T-cell (primary cell): Measurements from ENCODE around the gene SORCS3. TPM values are rescaled to one million over a fixed set of nuclear protein-coding genes. Genes with fewer than 3 reads are reported as not detected.

Experiments used
- ATAC-seq, 4 experiments: fragments of 200-7000 bp in 3 of 4; fragments of 150-1000 bp in 1 of 4; cut with Tn5 transposase; replicated peaks in 1 of 4; 1 replicate in 3 of 4; 2 replicates in 1 of 4; pipeline ENCODE4 v1.10.0; 2021; ENCODE audit warnings: moderate library complexity in 3 of 4, mild to moderate bottlenecking in 2 of 4, moderate number of reproducible peaks in 1 of 4
- CTCF ChIA-PET, 2 donors: fragments of 300-600 bp; sonication (Branson Sonifier 250); formaldehyde crosslinking; loops; one replicate each; lab custom pipeline; 2022; ENCODE audit warnings: antibody characterized with exemption in 2 of 2; lab: Charles Lee
- POLR2A ChIA-PET, 2 donors: fragments of 300-600 bp; sonication (Branson Sonifier 250); formaldehyde crosslinking; loops; one replicate each; lab custom pipeline; 2022; ENCODE audit warnings: antibody characterized with exemption in 2 of 2; lab: Charles Lee
- DNase-seq, 35 experiments: peaks; one replicate each; pipeline versions ENCODE4 v3.0.0 to v3.0.0-alpha.2; 2013 to 2023
- H3K27ac ChIP-seq: one replicate; pipeline ENCODE4 v1.5.1; 2013; ENCODE audit warnings: low read length
- H3K27me3 ChIP-seq, 2 experiments: replicated peaks in 1 of 2; 1 replicate in 1 of 2; 2 replicates in 1 of 2; pipeline versions ENCODE4 v1.6.1 to v1.7.0; 2013; ENCODE audit warnings: low read length in 1 of 2, mixed read lengths in 1 of 2; ENCODE audit not compliant: control insufficient read depth in 2 of 2, insufficient read depth in 2 of 2; ENCODE audit errors: extremely low read depth in 1 of 2
- H3K36me3 ChIP-seq, 2 donors: 1 replicate in 1 of 2; 2 replicates in 1 of 2; pipeline versions ENCODE4 v1.6.1 to v1.7.0; 2013; ENCODE audit warnings: low read length in 1 of 2; ENCODE audit not compliant: control insufficient read depth in 2 of 2, insufficient read depth in 1 of 2; ENCODE audit errors: extremely low read depth in 1 of 2
- H3K4me1 ChIP-seq, 2 experiments: 1 replicate in 1 of 2; 2 replicates in 1 of 2; pipeline versions ENCODE4 v1.6.1 to v1.7.0; 2013; ENCODE audit warnings: low read length in 2 of 2, mixed read lengths in 1 of 2; ENCODE audit not compliant: insufficient read depth in 2 of 2, control insufficient read depth in 1 of 2; ENCODE audit errors: extremely low read depth in 1 of 2
- H3K4me3 ChIP-seq, 2 donors: 1 replicate in 1 of 2; 2 replicates in 1 of 2; pipeline versions ENCODE4 v1.5.1 to v1.7.0; 2013; ENCODE audit warnings: mild to moderate bottlenecking in 2 of 2, low read length in 1 of 2, moderate library complexity in 1 of 2; ENCODE audit not compliant: control insufficient read depth in 1 of 2; ENCODE audit errors: extremely low read depth in 1 of 2
- H3K9me3 ChIP-seq: 2 replicates; pipeline ENCODE4 v1.7.0; 2013
- H3K27ac Mint-ChIP-seq, 2 donors: one replicate each; pipeline ENCODE4 v1.8.0; 2020 to 2021; ENCODE audit warnings: mild to moderate bottlenecking in 2 of 2, mixed read lengths in 2 of 2
- H3K27me3 Mint-ChIP-seq, 2 donors: one replicate each; pipeline ENCODE4 v1.8.0; 2021 to 2022; ENCODE audit warnings: mixed read lengths in 2 of 2
- H3K36me3 Mint-ChIP-seq: one replicate; pipeline ENCODE4 v1.8.0; 2021; ENCODE audit warnings: mixed read lengths
- H3K4me1 Mint-ChIP-seq, 3 donors: one replicate each; pipeline ENCODE4 v1.8.0; 2020 to 2022; ENCODE audit warnings: mixed read lengths in 3 of 3, mild to moderate bottlenecking in 1 of 3
- H3K4me3 Mint-ChIP-seq, 3 donors: one replicate each; pipeline ENCODE4 v1.8.0; 2020 to 2022; ENCODE audit warnings: mild to moderate bottlenecking in 3 of 3, mixed read lengths in 3 of 3, moderate library complexity in 3 of 3
- H3K9me3 Mint-ChIP-seq, 3 donors: one replicate each; pipeline ENCODE4 v1.8.0; 2020 to 2022; ENCODE audit warnings: mixed read lengths in 3 of 3
- WGBS: methylation state at CpG from one replicate; pipeline ENCODE4 v1.1.5; 2013; ENCODE audit warnings: missing lambda C conversion rate; ENCODE audit not compliant: insufficient coverage; 5-methylcytosine and 5-hydroxymethylcytosine counted together
- total RNA-seq, 35 experiments: library from RNA in 6 of 35; stranded (reverse) in 6 of 35; fragments of 120-200 nt in 1 of 35; gene quantifications; one replicate each; pipeline versions ENCODE4 v1.2.1 to v1.2.4 and lab custom pipeline; 2013 to 2026

Gene SORCS3
- total RNA-seq, 5 donors from 2014 or later (not counting 1 experiment from before 2014, with no cell fraction given) = 0.03 to 1.8 (median 0.50) TPM; not detected in 1

DNA sequence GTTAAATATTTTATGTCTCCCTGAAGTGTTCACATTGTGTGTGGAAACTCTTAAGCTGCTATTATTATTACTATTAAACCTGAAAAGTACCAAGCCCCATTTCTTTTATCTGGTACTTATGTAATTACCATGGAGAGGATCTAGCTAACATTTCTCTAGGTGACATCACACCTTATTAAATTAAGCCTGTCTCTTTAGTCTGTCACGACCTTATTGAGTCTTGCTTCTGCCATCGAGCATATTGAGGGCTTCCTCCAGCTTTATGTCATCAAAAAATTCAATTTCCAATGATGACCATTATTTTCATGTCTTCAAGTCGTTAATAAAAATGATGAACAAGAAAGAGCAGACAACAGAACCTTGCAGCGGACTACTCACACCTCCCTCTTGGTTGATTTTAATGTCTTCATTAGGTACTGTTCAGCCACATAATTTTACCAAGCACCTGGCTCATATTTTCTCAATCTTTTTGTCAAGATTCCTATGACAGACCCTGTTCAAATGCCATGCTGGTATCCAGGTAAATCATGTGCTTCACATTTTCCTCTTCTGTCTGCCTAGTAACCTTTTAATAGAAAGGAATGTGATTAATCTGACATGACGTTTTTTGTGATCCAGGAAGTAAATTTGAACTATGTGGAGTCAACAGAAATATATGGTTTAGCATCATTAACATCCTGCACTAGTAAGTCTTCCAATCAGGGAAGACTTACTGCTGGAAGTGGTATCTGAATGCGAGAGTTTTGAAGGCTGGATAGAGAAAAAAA, 556.7 kb downstream of the SORCS3 start:
- Mint-ChIP-seq H3K36me3 (peaks cover 3% of the 10 kb centered on the region), H3K4me3 (no peak overlapping the region), H3K9me3 (peaks cover 0 to 7% (median 2%) of the 10 kb centered on the region in 3 donors), H3K27me3 (no peaks in the 10 kb centered on the region), H3K27ac (no peak overlapping the region), H3K4me1 (no peaks in the 10 kb centered on the region)
- Histone ChIP-seq H3K27ac (no peak overlapping the region), H3K36me3 (no peaks in the 10 kb centered on the region), H3K9me3 (no peaks in the 10 kb centered on the region), H3K4me3 (no peak overlapping the region), H3K4me1 (no peaks in the 10 kb centered on the region), H3K27me3 (no peaks in the 10 kb centered on the region)
- ATAC-seq (no peak), DNase-seq (no peak)
- CTCF ChIA-PET = interaction anchor here in 1 of 2 donors (0.8 kb wide), 1 partner anchor 88 kb away, joined by 3 read pairs; no protein-coding TSS in a partner anchor
- 20% methylated on average over 3 of the region's 6 CpGs for WGBS
- POLR2A ChIA-PET = no interaction called here

- ATAC-seq = no peak
Measured at GRCh38 chr10:105206616-105207015, 565.5 kb downstream of the SORCS3 start.

GRCh38 chr10:105207476-105207995, 566.4 kb downstream of the SORCS3 start:
- no peak overlapping the region for H3K27ac Mint-ChIP-seq
- H3K4me3 Mint-ChIP-seq = no peak overlapping the region
- Histone ChIP-seq H3K4me3 (no peak overlapping the region), H3K4me1 (no peaks in the 10 kb centered on the region), H3K27me3 (no peaks in the 10 kb centered on the region), H3K9me3 (no peaks in the 10 kb centered on the region), H3K36me3 (no peaks in the 10 kb centered on the region), H3K27ac (no peak overlapping the region)
- DNase-seq (no peak), ATAC-seq (no peak)
- ChIA-PET CTCF (interaction anchor here in 1 of 2 donors (0.8 kb wide), 1 partner anchor 309 kb away, joined by 3 read pairs; no protein-coding TSS in a partner anchor), POLR2A (interaction anchor here in 1 of 2 donors (0.7 kb wide), 1 partner anchor 16 kb away, joined by 3 read pairs; no protein-coding TSS in a partner anchor)
- WGBS = no CpG with 5 or more reads among the region's 4 CpGs
- H3K27me3 Mint-ChIP-seq = no peaks in the 10 kb centered on the region
- H3K9me3 Mint-ChIP-seq = peaks cover 0 to 5% (median 0%) of the 10 kb centered on the region in 3 donors
- no peaks in the 10 kb centered on the region for H3K36me3 Mint-ChIP-seq
- H3K4me1 Mint-ChIP-seq = no peaks in the 10 kb centered on the region

More at GRCh38 chr10:105206616-105207015, 565.5 kb downstream of the SORCS3 start:
- ChIA-PET POLR2A (no interaction called here), CTCF (no interaction called here)
- Mint-ChIP-seq H3K9me3 (peaks cover 0 to 7% (median 0%) of the 10 kb centered on the region in 3 donors), H3K36me3 (peaks cover 3% of the 10 kb centered on the region), H3K27ac (no peak overlapping the region), H3K4me1 (no peaks in the 10 kb centered on the region), H3K4me3 (no peak overlapping the region), H3K27me3 (no peaks in the 10 kb centered on the region)
- no peaks in the 10 kb centered on the region for H3K27me3 ChIP-seq
- no peaks in the 10 kb centered on the region for H3K4me1 ChIP-seq
- no peaks in the 10 kb centered on the region for H3K9me3 ChIP-seq
- no peak overlapping the region for H3K27ac ChIP-seq
- DNase-seq = no peak
- H3K4me3 ChIP-seq = no peak overlapping the region
- no peaks in the 10 kb centered on the region for H3K36me3 ChIP-seq

DNA sequence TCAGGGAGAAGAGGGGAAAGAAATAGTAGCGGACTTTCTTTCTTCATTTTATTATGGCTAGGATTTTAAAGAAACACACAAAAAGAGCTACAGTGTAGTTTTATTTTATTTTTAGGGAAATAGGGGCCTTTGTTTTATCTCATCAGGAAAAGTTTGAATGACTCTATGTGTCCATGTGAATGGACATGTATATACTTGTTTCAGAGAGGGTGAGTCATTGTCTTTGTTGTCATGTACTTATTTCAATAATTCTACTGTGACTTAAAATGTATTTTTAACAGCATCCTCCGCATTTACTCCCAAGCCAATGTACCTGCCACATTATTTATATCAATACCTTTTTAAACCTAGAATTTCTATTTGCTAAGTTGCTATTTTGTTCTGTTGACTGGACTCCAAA, 569.5 kb downstream of the SORCS3 start:
- H3K4me3 Mint-ChIP-seq = no peak overlapping the region
- ATAC-seq (no peak), DNase-seq (no peak)
- Histone ChIP-seq H3K4me3 (no peak overlapping the region), H3K9me3 (no peaks in the 10 kb centered on the region), H3K27me3 (no peaks in the 10 kb centered on the region), H3K27ac (no peak overlapping the region), H3K4me1 (no peaks in the 10 kb centered on the region), H3K36me3 (no peaks in the 10 kb centered on the region)
- WGBS = no CpG with 5 or more reads among the region's 2 CpGs
- H3K9me3 Mint-ChIP-seq = peaks cover 0 to 20% (median 1%) of the 10 kb centered on the region in 3 donors
- no peaks in the 10 kb centered on the region for H3K4me1 Mint-ChIP-seq
- no peaks in the 10 kb centered on the region for H3K36me3 Mint-ChIP-seq
- H3K27ac Mint-ChIP-seq = no peak overlapping the region
- POLR2A ChIA-PET = no interaction called here
- H3K27me3 Mint-ChIP-seq = no peaks in the 10 kb centered on the region
- CTCF ChIA-PET = no interaction called here

GRCh38 chr10:105237685-105238084, 596.6 kb downstream of the SORCS3 start:
- CTCF ChIA-PET = no interaction called here

GRCh38 chr10:105239311-105240219, 598.5 kb downstream of the SORCS3 start:
- ChIA-PET POLR2A (no interaction called here), CTCF (no interaction called here)
- Mint-ChIP-seq H3K27me3 (no peaks in the 10 kb centered on the region), H3K9me3 (peaks cover 6% of the 10 kb centered on the region in 3 donors), H3K4me3 (no peak overlapping the region), H3K4me1 (no peaks in the 10 kb centered on the region), H3K36me3 (peaks cover 6% of the 10 kb centered on the region), H3K27ac (no peak overlapping the region)
- DNase-seq = no peak
- 90% methylated on average over 1 of the region's 2 CpGs for WGBS
- H3K4me1 ChIP-seq = no peaks in the 10 kb centered on the region
- ATAC-seq = no peak
- no peaks in the 10 kb centered on the region for H3K36me3 ChIP-seq
- H3K27me3 ChIP-seq = no peaks in the 10 kb centered on the region
- H3K9me3 ChIP-seq = no peaks in the 10 kb centered on the region
- H3K4me3 ChIP-seq = no peak overlapping the region
- H3K27ac ChIP-seq = no peak overlapping the region

More at GRCh38 chr10:105237685-105238084, 596.6 kb downstream of the SORCS3 start:
- Histone ChIP-seq H3K4me3 (no peak overlapping the region), H3K36me3 (no peaks in the 10 kb centered on the region), H3K9me3 (no peaks in the 10 kb centered on the region), H3K4me1 (no peaks in the 10 kb centered on the region), H3K27ac (no peak overlapping the region), H3K27me3 (no peaks in the 10 kb centered on the region)
- H3K9me3 Mint-ChIP-seq = peaks cover 6 to 14% (median 13%) of the 10 kb centered on the region in 3 donors
- H3K4me1 Mint-ChIP-seq = no peaks in the 10 kb centered on the region
- H3K4me3 Mint-ChIP-seq = no peak overlapping the region
- H3K36me3 Mint-ChIP-seq = peaks cover 10% of the 10 kb centered on the region
- POLR2A ChIA-PET = no interaction called here
- no CpG with 5 or more reads among the region's 2 CpGs for WGBS
- H3K27ac Mint-ChIP-seq = no peak overlapping the region
- DNase-seq (no peak), ATAC-seq (no peak)
- H3K27me3 Mint-ChIP-seq = no peaks in the 10 kb centered on the region
